Neural progenitor cell (in vitro differentiated cells): ENCODE data around the gene PZP.

ENCODE experiments used
- CTCF ChIP-seq: fragments of 200-600 bp; sonication (generic); IDR thresholded peaks from 2 replicates; pipeline ENCODE4 v1.5.1; 2017; ENCODE audit warnings: antibody characterized with exemption, mild to moderate bottlenecking
- EZH2 ChIP-seq: fragments of 200-600 bp; sonication (generic); IDR thresholded peaks from 2 replicates; pipeline ENCODE4 v1.6.1; 2017; ENCODE audit warnings: antibody characterized with exemption, mild to moderate bottlenecking, moderate library complexity

DNA sequence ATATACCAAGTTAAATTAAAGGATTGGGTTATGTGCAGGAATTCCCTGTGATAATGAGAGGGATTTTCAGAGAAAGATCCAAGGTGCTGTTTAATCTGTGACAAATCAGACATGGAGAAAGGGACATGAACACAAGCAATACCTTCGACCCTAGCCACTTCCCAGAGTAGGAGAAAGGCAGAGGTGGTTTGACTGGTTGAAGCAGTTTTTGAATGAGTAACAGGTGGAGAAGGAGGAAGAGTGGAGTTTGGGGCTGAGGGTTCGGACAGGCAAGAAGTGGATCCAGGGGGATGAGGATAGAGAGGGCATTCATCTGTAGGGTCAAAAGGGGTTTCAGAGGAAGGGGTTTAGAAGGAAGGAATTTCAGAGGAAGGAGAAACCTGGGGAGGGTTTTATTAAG is 65.1 kb downstream of the PZP start:
- no peak for TF ChIP-seq CTCF
- no peak for TF ChIP-seq EZH2
